ENCODE results near the gene SMAD2. TPM values are rescaled to one million over a fixed set of nuclear protein-coding genes. Genes with fewer than 3 reads are reported as not detected.
"Not testable (repeated sequence)": the region's sequence is repeated elsewhere in the genome, so short reads cannot be mapped to it uniquely, and the experiment has no call there.

SMAD2 gene
- polyA plus RNA-seq, 4 donors = 76.0 to 108 (median 98.1) TPM

DNA sequence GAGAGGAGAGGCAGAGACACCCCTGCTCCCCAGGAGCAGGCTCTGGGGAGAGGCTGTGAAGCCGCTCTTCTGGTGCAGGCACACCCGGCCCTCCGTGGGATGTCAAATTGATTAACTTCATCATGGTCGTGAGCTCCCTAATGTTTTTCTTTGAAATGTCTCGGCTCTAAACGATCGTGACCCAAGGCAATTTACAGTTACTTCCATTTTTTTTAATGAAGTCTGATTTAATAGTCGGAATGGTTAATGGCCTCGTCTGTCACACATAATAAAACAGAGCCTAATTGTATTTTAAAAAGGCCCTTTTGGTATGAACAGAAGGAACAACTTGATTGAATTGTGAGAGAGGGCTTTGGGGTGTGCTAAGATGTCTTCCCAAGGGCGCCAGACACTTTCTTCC lies 130.2 kb downstream of the SMAD2 start:
- DNase-seq (ENCODE audit: low read depth in 4 of 4, low spot score in 3 of 4) = peak in 1 of 4 donors; percentile 16

DNA sequence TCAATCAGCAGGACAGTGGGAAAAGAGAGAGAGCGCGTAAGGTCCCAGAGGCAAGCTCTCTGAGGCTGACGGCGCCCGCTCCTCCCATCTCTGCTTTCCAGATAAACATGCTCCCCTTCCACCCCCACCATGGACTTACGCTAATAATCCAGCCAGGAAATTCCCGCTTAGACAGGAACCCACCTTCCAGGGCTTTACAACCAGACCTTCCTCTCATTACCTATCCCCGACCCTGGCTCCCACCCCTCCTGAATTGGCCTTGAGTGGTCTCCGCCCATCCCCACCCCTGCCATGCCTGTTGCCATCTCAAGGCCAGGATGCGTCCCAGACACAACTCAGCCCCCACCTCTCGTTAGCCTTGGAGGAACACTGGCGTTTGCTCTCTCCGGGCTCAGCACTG lies 131.1 kb downstream of the SMAD2 start:
- no peak for DNase-seq (ENCODE audit: low read depth in 4 of 4, low spot score in 3 of 4)

- DNase-seq (ENCODE audit: low read depth in 4 of 4, low spot score in 3 of 4) = no peak
These were observed 132.1 kb downstream of the SMAD2 start for GRCh38 chr18:47798366-47798765.

GRCh38 chr18:47797126-47797525 lies 133.3 kb downstream of the SMAD2 start:
- no peak for DNase-seq (ENCODE audit: low read depth in 4 of 4, low spot score in 3 of 4)

GRCh38 chr18:47795434-47795814 lies 135.0 kb downstream of the SMAD2 start:
- DNase-seq (ENCODE audit: low read depth in 4 of 4, low spot score in 3 of 4) = no peak

- no peak for DNase-seq (ENCODE audit: low read depth in 4 of 4, low spot score in 3 of 4)
These were observed 135.6 kb downstream of the SMAD2 start for GRCh38 chr18:47794725-47795433.

- DNase-seq (ENCODE audit: low read depth in 4 of 4, low spot score in 3 of 4) = no peak
These were observed 136.8 kb downstream of the SMAD2 start for GRCh38 chr18:47793609-47794008.

- DNase-seq (ENCODE audit: low read depth in 4 of 4, low spot score in 3 of 4) = no peak
These were observed 138.9 kb downstream of the SMAD2 start for GRCh38 chr18:47791461-47791985.

DNA sequence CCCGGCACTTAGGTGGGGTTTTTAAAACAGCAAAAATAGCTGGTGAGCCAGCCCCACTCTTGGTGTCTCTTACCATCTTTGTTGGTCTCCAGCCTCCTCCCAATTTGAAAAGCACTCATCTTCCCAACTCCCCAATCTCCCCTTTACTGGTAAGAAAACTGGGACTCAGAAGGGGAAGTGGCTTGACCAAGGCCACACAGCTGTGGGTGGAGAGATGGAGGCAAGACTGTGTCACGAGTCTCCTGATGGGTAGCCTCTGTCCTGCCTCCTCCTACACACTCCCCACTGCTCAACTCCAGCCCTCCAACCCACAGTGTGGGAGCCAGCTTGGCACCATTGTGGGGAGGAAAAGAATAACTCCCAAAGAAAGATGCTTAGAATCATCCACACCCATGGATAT lies 140.4 kb downstream of the SMAD2 start:
- DNase-seq (ENCODE audit: low read depth in 4 of 4, low spot score in 3 of 4) = no peak

GRCh38 chr18:47788621-47789020 lies 141.8 kb downstream of the SMAD2 start:
- no peak for DNase-seq (ENCODE audit: low read depth in 4 of 4, low spot score in 3 of 4)

- no peak for DNase-seq (ENCODE audit: low read depth in 4 of 4, low spot score in 3 of 4)
These were observed 148.9 kb downstream of the SMAD2 start for GRCh38 chr18:47781561-47781960.

DNA sequence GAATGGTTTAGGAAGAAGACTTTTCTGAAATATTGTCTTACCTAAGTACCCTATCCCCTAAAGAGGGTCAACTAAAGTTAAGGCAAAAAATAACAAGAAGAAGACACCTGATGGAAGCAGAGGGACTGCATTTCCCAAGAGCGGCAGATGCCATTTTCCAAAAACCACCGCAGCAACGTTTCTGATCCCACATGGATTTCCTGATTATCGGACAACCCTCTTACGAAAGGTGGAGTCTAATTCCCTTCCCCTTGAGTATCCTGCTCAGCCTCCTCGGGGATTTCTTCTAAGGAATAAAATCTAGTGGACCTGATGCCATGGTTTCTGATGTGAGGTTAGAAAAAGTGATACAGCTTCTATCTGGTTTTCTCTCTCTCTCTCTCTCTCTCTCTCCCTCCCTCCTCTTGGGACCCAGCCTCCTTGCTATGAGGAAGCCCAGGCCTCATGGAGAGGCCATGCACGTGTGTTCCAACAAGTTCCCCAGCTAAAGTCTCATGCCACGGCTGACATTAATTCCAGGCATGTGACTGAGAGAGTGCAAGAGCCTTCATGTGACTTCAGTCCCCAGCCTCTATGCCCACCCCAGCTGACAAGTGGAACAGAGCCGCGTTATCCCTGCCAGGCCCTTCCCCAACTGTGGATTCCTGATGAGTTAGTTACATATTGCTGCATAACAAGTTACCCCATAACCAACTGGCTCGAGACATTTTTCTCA lies 150.3 kb downstream of the SMAD2 start:
- DNase-seq (ENCODE audit: low read depth in 4 of 4, low spot score in 3 of 4) = no peak

- DNase-seq (ENCODE audit: low read depth in 4 of 4, low spot score in 3 of 4) = no peak
These were observed 151.1 kb downstream of the SMAD2 start for GRCh38 chr18:47779381-47779780.

DNA sequence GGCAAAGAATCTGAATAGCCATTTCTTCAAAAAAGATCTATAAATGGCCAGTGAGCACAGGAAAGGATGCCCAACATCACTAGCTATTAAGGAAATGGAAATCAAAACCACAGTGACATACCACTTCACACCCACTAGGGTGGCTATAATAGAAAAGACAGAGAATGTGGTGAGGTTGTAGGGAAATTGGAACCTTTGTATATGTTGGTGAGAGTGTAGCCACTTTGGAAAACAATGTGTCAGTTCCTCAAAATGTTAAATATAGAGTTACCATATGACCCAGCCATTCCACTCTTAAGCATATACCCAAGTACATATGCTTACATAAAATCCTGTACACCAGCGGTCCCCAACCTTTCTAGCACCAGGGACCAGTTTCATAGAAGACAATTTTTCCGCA lies 152.8 kb downstream of the SMAD2 start:
- DNase-seq (ENCODE audit: low read depth in 4 of 4, low spot score in 3 of 4) = no peak

GRCh38 chr18:47775961-47776360 lies 154.5 kb downstream of the SMAD2 start:
- no peak for DNase-seq (ENCODE audit: low read depth in 4 of 4, low spot score in 3 of 4)

GRCh38 chr18:47773931-47774330 lies 156.5 kb downstream of the SMAD2 start:
- no peak for DNase-seq (ENCODE audit: low read depth in 4 of 4, low spot score in 3 of 4)

GRCh38 chr18:47772374-47773248 lies 157.8 kb downstream of the SMAD2 start:
- DNase-seq (ENCODE audit: low read depth in 4 of 4, low spot score in 3 of 4) = no peak

DNA sequence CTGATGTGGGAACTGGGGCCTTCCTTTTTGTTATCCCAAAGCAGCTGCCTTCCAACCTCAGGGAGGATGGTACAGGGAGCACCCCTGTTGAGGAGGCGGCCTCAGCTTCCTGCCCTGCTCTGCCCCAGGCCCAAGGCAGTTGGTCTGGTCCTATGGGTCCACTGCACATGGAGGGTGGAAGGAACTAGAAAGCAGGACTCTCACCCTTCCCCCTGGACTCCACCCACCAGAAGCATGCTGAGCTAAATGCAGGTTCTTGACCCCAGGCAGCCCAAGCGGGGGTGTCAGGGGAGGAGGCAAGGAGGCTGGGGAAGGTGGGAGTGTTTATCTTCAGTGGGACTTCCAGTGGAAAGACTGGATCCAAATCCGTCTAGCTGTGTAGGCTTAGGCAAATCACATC lies 158.5 kb downstream of the SMAD2 start:
- DNase-seq (ENCODE audit: low read depth in 4 of 4, low spot score in 3 of 4) = no peak

DNA sequence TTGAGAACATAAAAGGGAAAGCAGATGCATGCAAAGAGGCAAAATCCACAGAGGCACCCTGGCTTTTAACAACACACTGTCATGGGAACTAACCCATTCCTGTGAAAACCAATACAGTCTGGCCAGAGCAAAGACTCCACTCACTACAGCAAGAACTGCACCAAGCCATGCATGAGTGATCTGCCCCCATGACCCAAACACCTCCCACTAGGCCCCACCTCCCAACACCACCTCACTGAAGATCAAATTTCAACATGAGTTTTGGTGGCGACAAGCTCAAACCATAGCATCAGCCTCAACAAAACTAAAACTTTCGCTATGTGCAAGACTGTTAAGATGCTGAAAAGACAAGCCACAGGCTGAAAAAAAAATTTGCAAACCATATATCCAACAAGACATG lies 162.8 kb downstream of the SMAD2 start:
- no peak for DNase-seq (ENCODE audit: low read depth in 4 of 4, low spot score in 3 of 4)

GRCh38 chr18:47767198-47767597 lies 163.3 kb downstream of the SMAD2 start:
- DNase-seq (ENCODE audit: low read depth in 4 of 4, low spot score in 3 of 4) = not testable (repeated sequence)
